Chondrocyte (in vitro differentiated cells): ENCODE measurements around the gene LHFPL2. TPM values are rescaled to one million over a fixed set of nuclear protein-coding genes. Genes with fewer than 3 reads are reported as not detected.

Experiments
- DNase-seq: peaks from one replicate; pipeline ENCODE4 v3.0.0; 2021; ENCODE audit warnings: mixed read lengths, low spot score
- H3K27ac Mint-ChIP-seq: one replicate; pipeline ENCODE4 v1.8.0; 2021; ENCODE audit warnings: mild to moderate bottlenecking, moderate library complexity, mixed read lengths; ENCODE audit not compliant: unreplicated experiment
- H3K27me3 Mint-ChIP-seq: 2 replicates; pipeline ENCODE4 v1.8.0; 2021; ENCODE audit warnings: low read depth, mixed read lengths
- H3K36me3 Mint-ChIP-seq: 2 replicates; pipeline ENCODE4 v1.8.0; 2021; ENCODE audit warnings: low read depth, mixed read lengths
- H3K4me1 Mint-ChIP-seq: 2 replicates; pipeline ENCODE4 v1.8.0; 2021; ENCODE audit warnings: low read depth, mild to moderate bottlenecking, mixed read lengths
- H3K4me3 Mint-ChIP-seq: one replicate; pipeline ENCODE4 v1.8.0; 2021; ENCODE audit warnings: mild to moderate bottlenecking, moderate library complexity, mixed read lengths; ENCODE audit not compliant: unreplicated experiment
- H3K9me3 Mint-ChIP-seq: 2 replicates; pipeline ENCODE4 v1.8.0; 2021; ENCODE audit warnings: low read depth, mixed read lengths
- total RNA-seq: library from RNA; stranded (reverse); gene quantifications from 3 replicates; pipeline ENCODE4 v1.2.1, GENCODE V29; 2021
- TF ChIP-seq, protein P1 (sequence below): fragments of 200-600 bp; sonication (generic); IDR thresholded peaks from 2 replicates; pipeline ENCODE4 v1.5.0; 2021; ENCODE audit warnings: antibody characterized with exemption, mild to moderate bottlenecking, moderate library complexity

Gene LHFPL2
- total RNA-seq, 1 donor from 2014 or later: 49.4 TPM

DNA sequence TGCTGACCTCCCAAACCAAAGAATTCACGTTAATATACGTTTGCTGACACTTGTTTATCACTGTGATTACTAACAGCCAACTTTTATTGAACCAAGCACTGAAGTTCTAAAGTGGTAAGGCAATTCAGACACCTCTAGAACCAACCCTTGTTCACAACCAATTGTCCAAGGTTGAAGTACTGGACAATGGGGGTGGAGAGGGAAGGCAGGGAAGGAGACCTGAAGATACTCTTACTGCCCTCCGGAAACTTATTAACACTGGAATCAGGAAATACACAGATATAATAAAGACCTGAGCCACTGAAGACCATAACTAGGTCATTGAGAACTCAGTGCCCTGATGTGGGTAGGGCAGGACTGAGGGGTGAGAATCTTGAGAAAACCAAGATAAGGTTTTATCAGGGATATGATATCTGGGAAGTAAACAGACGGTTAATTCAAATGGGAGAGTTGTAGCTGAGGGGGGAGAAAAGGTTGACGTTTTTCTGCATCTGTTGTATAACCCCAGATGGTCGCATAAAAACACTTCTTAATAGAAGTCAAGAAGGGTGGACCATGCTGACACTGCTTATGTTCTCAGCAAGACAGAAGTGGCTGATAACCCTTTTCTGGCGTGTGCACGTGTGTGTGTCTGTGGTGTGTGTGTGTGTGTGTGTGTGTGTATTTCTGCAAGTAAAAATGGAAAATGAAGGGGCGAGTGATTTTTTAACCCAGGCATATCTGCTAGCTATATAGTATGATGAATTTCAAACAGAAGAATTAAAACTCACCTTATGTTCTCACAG is 125.9 kb downstream of the LHFPL2 start:
- H3K9me3 Mint-ChIP-seq: no peaks in the 10 kb centered on the region
- TF ChIP-seq, protein P1, sequence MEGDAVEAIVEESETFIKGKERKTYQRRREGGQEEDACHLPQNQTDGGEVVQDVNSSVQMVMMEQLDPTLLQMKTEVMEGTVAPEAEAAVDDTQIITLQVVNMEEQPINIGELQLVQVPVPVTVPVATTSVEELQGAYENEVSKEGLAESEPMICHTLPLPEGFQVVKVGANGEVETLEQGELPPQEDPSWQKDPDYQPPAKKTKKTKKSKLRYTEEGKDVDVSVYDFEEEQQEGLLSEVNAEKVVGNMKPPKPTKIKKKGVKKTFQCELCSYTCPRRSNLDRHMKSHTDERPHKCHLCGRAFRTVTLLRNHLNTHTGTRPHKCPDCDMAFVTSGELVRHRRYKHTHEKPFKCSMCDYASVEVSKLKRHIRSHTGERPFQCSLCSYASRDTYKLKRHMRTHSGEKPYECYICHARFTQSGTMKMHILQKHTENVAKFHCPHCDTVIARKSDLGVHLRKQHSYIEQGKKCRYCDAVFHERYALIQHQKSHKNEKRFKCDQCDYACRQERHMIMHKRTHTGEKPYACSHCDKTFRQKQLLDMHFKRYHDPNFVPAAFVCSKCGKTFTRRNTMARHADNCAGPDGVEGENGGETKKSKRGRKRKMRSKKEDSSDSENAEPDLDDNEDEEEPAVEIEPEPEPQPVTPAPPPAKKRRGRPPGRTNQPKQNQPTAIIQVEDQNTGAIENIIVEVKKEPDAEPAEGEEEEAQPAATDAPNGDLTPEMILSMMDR: no peak
- no peaks in the 10 kb centered on the region for H3K27me3 Mint-ChIP-seq
- no peak overlapping the region for H3K4me3 Mint-ChIP-seq
- H3K4me1 Mint-ChIP-seq: peaks cover 81% of the 10 kb centered on the region
- no peak for DNase-seq
- H3K27ac Mint-ChIP-seq: peak overlapping the region; percentile 46
- H3K36me3 Mint-ChIP-seq: no peaks in the 10 kb centered on the region

GRCh38 chr5:78521455-78521854 is 127.1 kb downstream of the LHFPL2 start:
- H3K9me3 Mint-ChIP-seq: no peaks in the 10 kb centered on the region
- H3K27me3 Mint-ChIP-seq: no peaks in the 10 kb centered on the region
- H3K27ac Mint-ChIP-seq: no peak overlapping the region
- H3K36me3 Mint-ChIP-seq: no peaks in the 10 kb centered on the region
- H3K4me1 Mint-ChIP-seq: peaks cover 77% of the 10 kb centered on the region
- TF ChIP-seq, protein P1: no peak
- no peak overlapping the region for H3K4me3 Mint-ChIP-seq
- no peak for DNase-seq

- TF ChIP-seq, protein P1: no peak
- Mint-ChIP-seq H3K9me3 (no peaks in the 10 kb centered on the region), H3K27me3 (no peaks in the 10 kb centered on the region), H3K4me1 (peaks cover 72% of the 10 kb centered on the region), H3K4me3 (no peak overlapping the region), H3K36me3 (no peaks in the 10 kb centered on the region), H3K27ac (peak overlapping the region; percentile 97)
- DNase-seq: no peak
These were observed 129.2 kb downstream of the LHFPL2 start for GRCh38 chr5:78519198-78519941.

- Mint-ChIP-seq H3K27me3 (no peaks in the 10 kb centered on the region), H3K4me1 (peaks cover 68% of the 10 kb centered on the region), H3K27ac (peak overlapping the region; percentile 97), H3K4me3 (no peak overlapping the region), H3K36me3 (no peaks in the 10 kb centered on the region), H3K9me3 (no peaks in the 10 kb centered on the region)
- TF ChIP-seq, protein P1: no peak
- DNase-seq: no peak
These were observed 130.0 kb downstream of the LHFPL2 start for GRCh38 chr5:78518365-78519197.

- Mint-ChIP-seq H3K9me3 (no peaks in the 10 kb centered on the region), H3K4me1 (peaks cover 70% of the 10 kb centered on the region), H3K36me3 (peaks cover 2% of the 10 kb centered on the region), H3K4me3 (no peak overlapping the region), H3K27ac (no peak overlapping the region), H3K27me3 (no peaks in the 10 kb centered on the region)
- TF ChIP-seq, protein P1: no peak
- no peak for DNase-seq
These were observed 132.9 kb downstream of the LHFPL2 start for GRCh38 chr5:78515670-78516069.
